Activated naive CD4-positive, alpha-beta T cell treated with anti-CD3 and anti-CD28 coated beads, Interleukin-2, amount 50 U/mL, for 16 hours (primary cell): ENCODE measurements around the gene COL13A1.

Source experiments
- DNase-seq: peaks from one replicate; pipeline ENCODE4 v3.0.0-alpha.2; 2020

The COL13A1 gene

GRCh38 chr10:69848454-69848853, 46.7 kb downstream of the COL13A1 start:
- DNase-seq: no peak

DNA sequence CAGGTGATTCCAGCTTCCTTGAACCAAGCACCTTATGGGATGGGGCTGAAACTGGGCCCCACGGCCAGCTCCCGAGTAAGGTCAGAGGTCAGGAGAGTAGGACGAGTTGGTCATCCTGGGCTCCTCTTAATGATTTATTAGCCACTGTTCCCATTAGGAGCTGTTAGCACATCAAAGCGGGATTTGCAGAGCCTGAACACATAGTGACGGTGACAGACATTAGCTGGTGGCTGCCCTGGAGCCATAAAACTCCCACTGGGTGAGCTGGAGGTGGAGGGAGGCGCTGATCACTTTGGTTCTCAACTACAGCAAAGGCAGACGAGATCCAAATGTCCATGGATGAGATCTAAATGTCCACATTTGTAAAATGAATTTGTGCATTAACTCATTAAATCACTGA, 48.1 kb downstream of the COL13A1 start:
- DNase-seq: no peak

DNA sequence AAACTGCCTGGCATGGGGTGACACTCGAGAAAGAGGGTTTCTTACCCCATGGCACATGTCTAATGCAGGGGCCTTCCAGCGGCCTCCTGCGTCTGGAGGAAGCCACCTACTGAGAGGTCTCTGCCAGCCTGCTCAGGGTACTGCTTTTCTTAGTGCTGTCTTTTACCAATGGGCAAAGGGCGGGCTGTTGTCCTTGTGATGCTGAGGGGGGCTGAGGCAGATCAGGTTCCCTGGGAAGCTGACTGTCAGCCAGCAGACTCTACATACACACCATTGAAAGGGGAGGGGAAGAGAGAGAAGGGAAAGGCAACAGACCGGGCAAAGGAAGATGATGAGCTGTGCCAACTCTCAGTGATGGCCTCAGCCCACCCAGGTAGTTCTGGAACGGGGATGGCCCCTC, 48.7 kb downstream of the COL13A1 start:
- DNase-seq: no peak

GRCh38 chr10:69851306-69851705, 49.6 kb downstream of the COL13A1 start:
- DNase-seq: no peak

DNA sequence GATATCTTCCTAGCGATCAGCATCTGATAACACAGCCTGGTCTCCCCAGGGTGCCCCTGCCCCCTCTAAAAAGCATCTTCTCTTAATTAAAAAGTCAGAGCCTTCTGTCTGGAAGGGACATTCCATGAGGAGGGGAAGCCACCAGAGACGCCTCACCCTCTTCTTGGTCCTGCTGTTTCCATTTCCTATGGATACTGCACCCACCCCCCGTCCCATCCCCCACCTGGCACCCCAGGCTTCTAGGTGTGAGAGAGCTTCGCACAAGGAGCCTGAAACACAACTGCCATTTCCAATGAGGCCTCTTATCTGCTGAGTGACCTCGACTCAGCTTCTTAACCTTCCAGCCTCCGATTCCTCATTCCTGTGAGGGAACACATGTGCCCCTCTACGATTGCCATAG, 51.4 kb downstream of the COL13A1 start:
- no peak for DNase-seq

GRCh38 chr10:69854511-69855345, 53.0 kb downstream of the COL13A1 start:
- no peak for DNase-seq

DNA sequence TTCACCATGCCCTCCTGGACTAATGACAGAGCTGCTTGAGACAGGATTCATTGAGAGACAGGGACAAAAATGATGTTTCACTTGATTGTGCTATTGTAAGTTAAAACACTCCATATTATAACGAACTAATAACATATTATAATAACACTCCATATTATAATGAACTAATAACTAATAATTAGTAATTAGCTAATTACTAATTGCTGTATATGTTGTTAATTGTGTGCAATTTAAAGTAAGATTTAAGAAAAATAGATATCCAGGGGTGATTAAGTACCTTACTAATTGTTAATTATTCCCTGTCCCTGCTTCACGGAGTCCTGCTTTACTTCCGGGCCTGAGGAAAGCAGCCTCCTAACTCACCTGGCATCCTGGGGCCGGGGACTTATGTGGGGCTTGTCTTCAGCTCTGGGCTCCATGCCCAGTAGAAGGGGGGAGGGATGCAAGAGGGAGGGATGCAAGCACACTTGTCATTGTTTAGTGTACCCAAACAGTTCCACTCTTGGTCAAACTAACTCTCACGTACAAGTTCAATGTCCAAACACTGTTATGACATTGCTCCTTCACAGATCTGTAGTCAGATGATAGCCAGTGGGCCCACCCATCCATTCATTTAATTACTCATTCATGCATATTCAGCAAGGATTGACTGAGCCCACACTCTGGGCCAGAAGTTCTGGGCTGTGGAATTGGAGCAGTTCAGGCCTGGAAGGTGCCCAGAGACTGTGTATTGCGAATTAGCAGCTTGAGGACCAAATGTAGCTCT, 53.8 kb downstream of the COL13A1 start:
- DNase-seq: no peak

- DNase-seq: no peak
These were observed 55.0 kb downstream of the COL13A1 start for GRCh38 chr10:69856601-69857166.

DNA sequence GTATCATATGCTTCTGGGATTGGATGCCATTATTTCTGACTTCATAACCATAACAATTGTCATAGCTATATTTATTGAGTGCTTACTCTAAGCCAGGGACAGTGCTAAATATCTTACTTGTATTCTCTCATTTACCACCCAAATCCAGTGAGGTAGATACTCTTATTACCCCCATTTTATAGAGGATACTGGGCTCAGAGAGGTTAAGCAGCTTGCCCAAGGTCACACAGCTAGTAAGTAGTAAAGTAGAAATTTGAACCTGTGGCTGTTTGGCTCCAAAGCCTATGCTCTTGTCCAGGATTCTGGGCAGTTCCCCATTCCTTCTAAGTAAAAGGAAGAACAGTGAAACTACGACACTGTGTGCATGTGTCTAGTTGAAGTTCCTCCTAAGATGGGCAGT, 56.5 kb downstream of the COL13A1 start:
- DNase-seq: no peak

- DNase-seq: no peak
These were observed 58.6 kb downstream of the COL13A1 start for GRCh38 chr10:69860271-69860670.

DNA sequence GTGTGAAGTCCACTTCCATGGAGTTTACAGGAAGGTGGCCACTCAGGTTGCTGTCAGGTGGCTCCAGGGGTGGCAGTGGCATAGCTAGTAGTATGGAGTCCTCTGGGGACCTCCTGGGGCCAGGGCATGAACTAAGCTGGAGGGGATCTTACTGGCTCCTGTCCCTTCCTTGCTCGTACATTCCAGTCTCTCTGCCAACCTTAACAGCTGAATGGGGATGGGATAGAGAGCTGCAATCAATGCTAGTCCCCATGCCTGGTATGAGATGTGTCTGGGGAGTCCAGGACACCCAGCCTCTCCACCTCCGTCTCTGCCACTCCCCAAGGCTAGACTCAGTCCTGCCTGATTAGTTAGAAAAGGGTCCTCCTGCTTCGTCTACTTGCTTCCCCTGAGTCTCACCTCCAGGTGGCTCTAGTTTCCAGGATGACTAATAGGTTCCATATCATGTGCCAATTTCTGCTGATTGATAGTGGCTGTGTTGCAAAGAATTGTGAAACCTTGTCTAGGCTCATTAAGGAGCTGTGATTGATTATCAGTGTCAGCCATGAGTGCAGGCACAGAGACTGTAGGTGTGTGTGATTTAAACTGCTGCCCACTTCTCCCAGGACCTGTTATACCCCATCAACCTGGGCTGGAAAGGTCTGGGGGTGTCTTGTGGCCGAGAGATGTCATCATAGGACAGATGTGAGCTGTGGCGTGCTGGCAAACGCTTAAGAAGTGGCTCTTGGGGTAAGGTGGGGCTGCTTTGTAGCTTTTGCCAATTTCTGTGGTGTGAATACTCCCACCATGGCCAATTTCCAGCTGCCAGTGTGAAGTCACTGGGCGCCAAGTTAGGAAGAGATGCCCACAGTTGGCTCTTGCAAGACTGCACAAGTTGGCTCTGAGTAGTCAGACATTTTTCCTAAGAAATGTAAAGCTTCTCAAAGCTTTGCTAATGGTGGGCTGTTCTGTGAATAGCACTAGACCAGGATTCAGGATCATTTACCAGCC, 59.8 kb downstream of the COL13A1 start:
- DNase-seq: no peak

DNA sequence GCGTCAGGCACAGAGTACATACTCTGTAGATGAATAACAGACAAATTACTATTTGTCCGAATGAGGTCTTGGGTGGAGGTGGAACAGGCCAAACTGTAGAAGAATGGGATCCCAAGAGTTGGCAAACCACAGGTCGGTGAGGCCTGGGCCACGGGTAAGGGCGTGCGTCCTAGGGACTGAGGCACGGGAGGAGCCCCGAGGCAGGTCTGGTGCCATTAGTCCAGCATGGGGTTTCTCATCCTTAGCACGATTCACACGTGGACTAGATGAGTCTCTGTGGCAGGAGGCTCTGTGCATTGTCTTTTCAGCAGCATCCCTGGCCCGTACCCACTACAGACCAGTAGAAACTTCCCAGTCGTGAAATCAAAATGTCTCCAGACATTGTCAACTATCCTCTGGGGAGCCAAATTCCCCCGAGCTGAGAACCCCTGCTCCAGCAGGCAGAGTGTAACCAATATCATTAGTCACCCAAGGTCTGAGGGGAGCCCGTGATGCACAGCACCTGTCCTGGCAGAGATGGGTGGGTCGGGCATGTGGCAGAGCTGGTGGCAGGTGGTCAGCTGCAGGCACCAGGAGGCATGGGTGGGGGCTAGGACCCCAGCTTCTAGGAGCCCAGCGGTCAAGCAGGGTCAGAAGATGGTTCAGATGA, 61.3 kb downstream of the COL13A1 start:
- DNase-seq: no peak

GRCh38 chr10:69863580-69863979, 61.9 kb downstream of the COL13A1 start:
- no peak for DNase-seq

DNA sequence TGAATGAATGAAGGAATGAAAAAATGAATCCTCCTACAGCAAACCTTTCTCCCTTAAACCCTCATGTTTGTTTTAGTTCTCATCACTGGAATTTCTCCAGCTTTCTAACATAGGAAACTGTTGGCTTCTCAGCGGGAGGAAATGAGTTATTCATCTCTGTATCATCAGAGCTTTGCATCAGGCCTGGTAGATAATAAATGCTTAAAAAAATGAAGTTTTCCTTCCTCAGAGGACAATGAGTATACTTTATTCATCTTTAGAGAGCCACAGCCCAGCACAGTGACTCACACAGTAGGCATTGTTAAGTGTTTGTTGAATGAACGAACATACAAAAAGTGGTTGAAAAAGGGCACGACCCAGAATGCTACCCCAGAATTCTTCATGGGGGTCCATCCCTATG, 62.6 kb downstream of the COL13A1 start:
- DNase-seq: no peak

- no peak for DNase-seq
These were observed 63.7 kb downstream of the COL13A1 start for GRCh38 chr10:69865450-69865849.

DNA sequence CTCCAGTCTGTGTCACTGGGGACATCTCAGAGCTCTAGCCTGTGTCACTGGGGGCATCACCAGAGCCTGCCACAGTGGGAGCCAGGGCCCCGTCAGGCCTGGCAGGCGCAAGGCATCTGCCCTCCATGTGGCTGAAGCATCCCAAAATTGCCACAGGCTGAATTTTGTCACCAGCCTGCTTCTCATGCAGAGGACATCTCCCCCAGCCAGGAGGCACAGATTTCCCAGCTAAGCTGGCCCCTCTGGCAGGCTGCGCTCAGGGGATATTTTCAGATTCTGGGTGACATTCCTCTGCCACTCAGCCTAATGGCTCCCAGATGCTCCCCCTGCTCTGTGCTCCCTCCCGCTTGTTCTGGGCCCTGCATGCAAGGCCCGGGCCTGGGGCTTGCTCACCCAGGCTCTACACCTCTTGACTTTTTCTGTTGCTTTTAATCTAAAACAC, 64.6 kb downstream of the COL13A1 start:
- no peak for DNase-seq

GRCh38 chr10:69866688-69867461, 65.2 kb downstream of the COL13A1 start:
- DNase-seq: no peak

DNA sequence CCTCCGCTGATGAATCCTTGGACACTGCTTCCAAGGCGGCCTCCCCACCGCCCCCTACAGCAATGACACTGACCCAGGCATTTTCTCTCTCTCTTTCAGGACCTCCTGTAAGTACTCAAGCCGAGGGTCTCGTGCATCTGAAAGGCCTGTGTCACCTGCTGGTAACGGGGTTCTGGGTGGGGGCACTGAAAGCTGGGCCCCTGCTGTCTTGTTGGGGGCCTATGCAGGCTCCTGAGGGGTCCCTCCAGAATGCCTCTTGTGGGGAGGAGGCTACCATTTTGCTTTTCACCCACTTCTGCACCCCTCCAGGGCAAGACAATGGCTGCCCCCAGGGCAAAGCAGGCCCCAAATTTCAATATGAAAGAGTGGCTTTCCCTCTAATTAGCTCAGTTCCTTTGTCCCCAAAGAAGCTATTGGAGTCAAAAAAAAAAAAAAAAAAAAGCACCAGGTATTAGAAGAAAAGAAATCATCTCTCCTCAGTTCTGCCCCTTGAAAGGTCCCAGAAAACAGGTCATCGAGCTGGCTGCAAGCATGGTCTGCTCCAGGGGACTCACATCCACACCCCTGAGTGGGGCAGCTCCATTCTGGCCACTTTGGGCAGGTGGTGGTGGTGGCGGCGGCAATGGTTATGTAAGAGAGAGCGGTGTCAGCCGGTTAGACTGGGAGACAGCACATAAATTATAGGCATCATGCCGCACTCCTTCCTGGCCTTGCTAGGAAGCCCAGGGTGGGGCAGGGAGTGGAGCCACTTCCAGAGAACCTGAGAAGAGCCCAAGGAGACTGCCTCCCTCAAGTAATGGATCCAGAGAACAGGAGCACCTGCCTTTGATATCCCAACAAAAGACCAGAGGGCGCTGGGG, 66.2 kb downstream of the COL13A1 start:
- DNase-seq: no peak

- DNase-seq: no peak
These were observed 67.1 kb downstream of the COL13A1 start for GRCh38 chr10:69868821-69869220.

GRCh38 chr10:69869291-69869961, 67.7 kb downstream of the COL13A1 start:
- no peak for DNase-seq
